H1 (cell line): ENCODE results near the gene BABAM2. TPM values are rescaled to one million over a fixed set of nuclear protein-coding genes. Genes with fewer than 3 reads are reported as not detected.

Experiments used
- CTCF ChIA-PET: fragments of 300-600 bp; sonication (Branson Sonifier 250); formaldehyde crosslinking; loops from one replicate; lab custom pipeline; 2021; ENCODE audit not compliant: partially characterized antibody; lab: Charles Lee
- POLR2A ChIA-PET: fragments of 300-600 bp; sonication (Branson Sonifier 250); formaldehyde crosslinking; loops from one replicate; lab custom pipeline; 2021; ENCODE audit warnings: inconsistent platforms; ENCODE audit not compliant: partially characterized antibody; lab: Charles Lee
- DNase-seq, 2 experiments: peaks; one replicate each; pipeline versions ENCODE4 v3.0.0 to v3.0.0-alpha.2; 2010 to 2022; ENCODE audit warnings: low spot score in 2 of 2, low read depth in 1 of 2, mixed read lengths in 1 of 2
- FAIRE-seq: peaks from 2 replicates; lab custom pipeline; 2011; peaks lifted over from hg19 to GRCh38; lab: Jason Lieb, UNC
- H2AFZ ChIP-seq: 2 replicates; pipeline ENCODE4 v1.8.1; 2012; ENCODE audit warnings: low read length, inconsistent platforms
- H2AK5ac ChIP-seq: 2 replicates; pipeline ENCODE4 v1.6.1; 2013; ENCODE audit warnings: low read depth, low read length
- H2BK120ac ChIP-seq: replicated peaks from 2 replicates; pipeline ENCODE3; 2013; ENCODE audit warnings: low read depth, low read length, inconsistent platforms
- H2BK12ac ChIP-seq: 2 replicates; pipeline ENCODE4 v1.6.1; 2013; ENCODE audit warnings: low read depth, low read length
- H2BK15ac ChIP-seq: 2 replicates; pipeline ENCODE4 v1.6.1; 2013; ENCODE audit warnings: low read length
- H2BK20ac ChIP-seq: 2 replicates; pipeline ENCODE4 v1.6.1; 2013; ENCODE audit warnings: low read length
- H2BK5ac ChIP-seq: 2 replicates; pipeline ENCODE4 v1.6.1; 2013; ENCODE audit warnings: low read depth, low read length
- H3K14ac ChIP-seq: 2 replicates; pipeline ENCODE4 v1.6.1; 2013; ENCODE audit warnings: inconsistent platforms; ENCODE audit not compliant: insufficient read length
- H3K18ac ChIP-seq: 2 replicates; pipeline ENCODE4 v1.6.1; 2013; ENCODE audit warnings: low read length; ENCODE audit errors: extremely low read depth
- H3K23ac ChIP-seq: 2 replicates; pipeline ENCODE4 v1.6.1; 2013; ENCODE audit warnings: inconsistent platforms; ENCODE audit not compliant: insufficient read length
- H3K23me2 ChIP-seq: 2 replicates; pipeline ENCODE4 v1.6.1; 2013; ENCODE audit warnings: low read depth, low read length
- H3K27ac ChIP-seq: 2 replicates; pipeline ENCODE4 v1.6.1; 2011; ENCODE audit warnings: low read depth, low read length, inconsistent platforms
- H3K27me3 ChIP-seq, 4 experiments: replicated peaks in 1 of 4; 1 replicate in 1 of 4; 2 replicates in 3 of 4; pipeline versions ENCODE4 v1.6.1 to v1.8.1; 2011 to 2013; ENCODE audit warnings: low read length in 3 of 4, mild to moderate bottlenecking in 3 of 4, inconsistent platforms in 2 of 4, mixed read lengths in 2 of 4, moderate library complexity in 1 of 4; ENCODE audit not compliant: control insufficient read depth in 3 of 4, insufficient read depth in 3 of 4; ENCODE audit errors: extremely low read depth in 1 of 4
- H3K36me3 ChIP-seq, 4 experiments: 2 replicates each; pipeline versions ENCODE4 v1.6.1 to v1.8.1; 2011 to 2013; ENCODE audit warnings: mild to moderate bottlenecking in 4 of 4, low read length in 3 of 4, moderate library complexity in 2 of 4, control low read depth in 1 of 4, inconsistent platforms in 1 of 4; ENCODE audit not compliant: insufficient read depth in 4 of 4, control insufficient read depth in 2 of 4
- H3K4ac ChIP-seq: replicated peaks from 2 replicates; pipeline ENCODE3; 2013; ENCODE audit warnings: low read length, low read depth, mixed read lengths, inconsistent platforms; ENCODE audit not compliant: insufficient read length
- H3K4me1 ChIP-seq, 4 experiments: replicated peaks in 1 of 4; 1 replicate in 1 of 4; 2 replicates in 3 of 4; pipeline versions ENCODE4 v1.6.1 to v1.8.1; 2011 to 2013; ENCODE audit warnings: low read length in 3 of 4, inconsistent platforms in 2 of 4, mixed read lengths in 1 of 4; ENCODE audit not compliant: insufficient read depth in 4 of 4, control insufficient read depth in 3 of 4
- H3K4me2 ChIP-seq, 2 experiments: 2 replicates each; pipeline versions ENCODE4 v1.6.1 to v1.8.1; 2011 to 2013; ENCODE audit warnings: low read depth in 2 of 2, low read length in 2 of 2, control low read depth in 1 of 2, inconsistent platforms in 1 of 2, mild to moderate bottlenecking in 1 of 2; ENCODE audit not compliant: insufficient read depth in 1 of 2
- H3K4me3 ChIP-seq, 4 experiments: fragments of 200-600, 300-600 bp in 1 of 4; sonication (generic), shearing (Covaris generic), sonication (Bioruptor Twin) in 1 of 4; 2 replicates each; pipeline versions ENCODE4 v1.5.1 to v1.8.1; 2011 to 2016; ENCODE audit warnings: low read length in 4 of 4, low read depth in 3 of 4, control low read depth in 2 of 4, inconsistent platforms in 2 of 4, mild to moderate bottlenecking in 2 of 4, mixed read lengths in 1 of 4, moderate library complexity in 1 of 4; ENCODE audit not compliant: insufficient read depth in 2 of 4; ENCODE audit errors: extremely low read depth in 1 of 4
- H3K56ac ChIP-seq: replicated peaks from 2 replicates; pipeline ENCODE3; 2013; ENCODE audit warnings: low read depth, mild to moderate bottlenecking, mixed read lengths, low read length, inconsistent platforms; ENCODE audit not compliant: insufficient read length
- H3K79me1 ChIP-seq: 2 replicates; pipeline ENCODE4 v1.6.1; 2013; ENCODE audit warnings: low read depth, low read length, control low read depth
- H3K79me2 ChIP-seq, 2 experiments: 2 replicates each; pipeline versions ENCODE4 v1.6.1 to v1.8.1; 2012 to 2013; ENCODE audit warnings: low read length in 2 of 2, mild to moderate bottlenecking in 2 of 2, inconsistent platforms in 1 of 2; ENCODE audit not compliant: insufficient read depth in 2 of 2, control insufficient read depth in 1 of 2
- H3K9ac ChIP-seq, 4 experiments: replicated peaks in 1 of 4; 1 replicate in 1 of 4; 2 replicates in 3 of 4; pipeline versions ENCODE4 v1.6.1 to v1.8.1; 2011 to 2013; ENCODE audit warnings: low read depth in 3 of 4, low read length in 3 of 4, control low read depth in 2 of 4, mild to moderate bottlenecking in 2 of 4, moderate library complexity in 2 of 4, inconsistent platforms in 1 of 4; ENCODE audit errors: extremely low read depth in 1 of 4
- H3K9me3 ChIP-seq, 2 experiments: 2 replicates each; pipeline versions ENCODE4 v1.6.1 to v1.8.1; 2012 to 2013; ENCODE audit warnings: mild to moderate bottlenecking in 2 of 2, moderate library complexity in 2 of 2, control low read depth in 1 of 2, inconsistent platforms in 1 of 2, low read depth in 1 of 2, low read length in 1 of 2, mixed read lengths in 1 of 2; ENCODE audit not compliant: insufficient read depth in 2 of 2
- H4K20me1 ChIP-seq, 2 experiments: replicated peaks in 1 of 2; 2 replicates each; pipeline versions ENCODE3 to v1.8.1; 2011 to 2013; ENCODE audit warnings: inconsistent platforms in 2 of 2, low read length in 2 of 2, mild to moderate bottlenecking in 1 of 2; ENCODE audit not compliant: insufficient read depth in 2 of 2, control insufficient read depth in 1 of 2
- H4K5ac ChIP-seq: 2 replicates; pipeline ENCODE4 v1.6.1; 2013; ENCODE audit warnings: low read length, low read depth, mixed read lengths, inconsistent platforms; ENCODE audit not compliant: insufficient read length
- H4K8ac ChIP-seq: 2 replicates; pipeline ENCODE4 v1.8.0; 2013; ENCODE audit warnings: mild to moderate bottlenecking, moderate library complexity, low read length, inconsistent platforms; ENCODE audit not compliant: insufficient read depth; ENCODE audit errors: extremely low read depth
- H4K91ac ChIP-seq: replicated peaks from 2 replicates; pipeline ENCODE3; 2013; ENCODE audit warnings: low read length, mixed read lengths, inconsistent platforms; ENCODE audit not compliant: insufficient read length
- E2F6 ChIP-seq: IDR thresholded peaks from 2 replicates; pipeline ENCODE4 v1.6.1; 2012; ENCODE audit warnings: inconsistent platforms
- JUN ChIP-seq: IDR thresholded peaks from 2 replicates; pipeline ENCODE4 v1.6.1; 2011; ENCODE audit warnings: low read depth, mild to moderate bottlenecking, improper control_type of control experiment, low read length
- JUND ChIP-seq: IDR thresholded peaks from 2 replicates; pipeline ENCODE4 v1.6.1; 2011; ENCODE audit warnings: mild to moderate bottlenecking, improper control_type of control experiment, low read length
- KDM1A ChIP-seq: fragments of 200-600, 300-600 bp; sonication (generic); IDR thresholded peaks from 2 replicates; pipeline ENCODE4 v1.7.1; 2016; ENCODE audit warnings: mild to moderate bottlenecking, low read length, borderline replicate concordance
- POLR2A ChIP-seq, 2 experiments: IDR thresholded peaks; 1 replicate in 1 of 2; 2 replicates in 1 of 2; pipeline ENCODE4 v1.6.1; 2011; ENCODE audit warnings: low read depth in 2 of 2, low read length in 2 of 2, mild to moderate bottlenecking in 2 of 2; ENCODE audit errors: control extremely low read depth in 1 of 2
- RXRA ChIP-seq: IDR thresholded peaks from 2 replicates; pipeline ENCODE4 v1.6.1; 2011; ENCODE audit warnings: low read depth, mild to moderate bottlenecking, low read length, moderate library complexity; ENCODE audit not compliant: insufficient read depth
- SIRT6 ChIP-seq: IDR thresholded peaks from one replicate; pipeline ENCODE4 v1.7.1; 2012; ENCODE audit warnings: low read length, inconsistent platforms
- TAF1 ChIP-seq: IDR thresholded peaks from 2 replicates; pipeline ENCODE4 v1.6.1; 2011; ENCODE audit warnings: mild to moderate bottlenecking, low read depth, low read length
- WGBS, 2 experiments: shearing (Covaris generic) in 1 of 2; methylation state at CpG; one replicate each; pipeline versions ENCODE4 v1.1.6 to v1.1.7; 2013 to 2015; ENCODE audit warnings: low lambda C conversion rate in 2 of 2, mixed read lengths in 2 of 2, inconsistent platforms in 1 of 2, low coverage in 1 of 2, missing lambda C conversion rate in 1 of 2; ENCODE audit not compliant: insufficient replicate concordance in 2 of 2, insufficient coverage in 1 of 2, insufficient read length in 1 of 2; ENCODE audit errors: extremely low coverage in 1 of 2, missing lambda C conversion rate in 1 of 2; 5-methylcytosine and 5-hydroxymethylcytosine counted together
- polyA plus RNA-seq, 7 experiments: library from polyadenylated mRNA; depleted of rRNA in 3 of 7; stranded (reverse) in 5 of 7; unstranded in 2 of 7; fragments of >200 nt in 5 of 7; fragments of 200-250 nt in 2 of 7; gene quantifications; 1 replicate in 5 of 7; 2 replicates in 1 of 7; 4 replicates in 1 of 7; pipeline versions ENCODE4 v1.2.1 to v1.2.3, GENCODE V29; 2011 to 2013; ENCODE audit warnings: missing spikeins in 2 of 7, mixed read lengths in 2 of 7
- total RNA-seq: library from RNA; stranded (reverse); fragmentation: NEBNext Ultra II Directional; extraction: Animal tissue kit (Norgen Biotek cat#: 25700); gene quantifications from 2 replicates; pipeline ENCODE4 v1.2.1, GENCODE V29; 2021
- TF ChIP-seq, protein P1 (sequence below): IDR thresholded peaks from 2 replicates; pipeline ENCODE4 v1.6.1; 2012; ENCODE audit warnings: low read length, inconsistent platforms

BABAM2 gene
- total and polyA plus RNA-seq, 2 of the 8 experiments (the other 6 are each of a cell fraction or from before 2014, with no cell fraction given): 15.8 to 20.9 TPM

DNA sequence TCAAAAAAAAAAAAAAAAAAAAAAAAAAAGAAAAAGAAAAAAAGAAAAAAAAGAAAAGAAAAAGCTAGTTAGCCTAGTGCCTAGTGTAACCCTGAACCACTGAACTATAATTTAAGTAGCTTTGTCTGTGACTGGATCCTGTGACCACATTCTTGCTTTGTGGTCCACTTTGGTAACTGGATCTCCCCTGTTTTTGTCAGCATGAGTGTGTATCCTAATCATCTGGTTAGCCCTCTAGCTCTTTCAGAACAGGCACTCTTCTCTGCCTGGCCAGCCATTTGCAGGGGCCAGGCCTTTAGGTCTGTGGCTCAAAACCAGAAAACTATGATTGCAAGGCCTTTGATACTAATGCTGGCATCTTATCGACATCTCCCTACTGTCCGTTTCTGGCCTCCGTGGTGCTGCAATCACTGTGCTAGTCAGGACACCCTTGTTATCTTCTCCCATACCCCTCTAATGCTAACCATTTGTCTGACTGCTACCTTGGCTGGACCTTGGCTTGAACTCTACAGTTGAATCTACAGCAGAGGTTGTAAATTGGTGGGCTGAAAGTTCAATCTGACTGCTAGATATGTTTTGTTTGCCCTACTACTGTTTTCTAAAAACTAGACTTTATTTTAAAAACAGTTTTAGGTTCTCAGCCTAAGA lies 40.8 kb upstream of the BABAM2 start:
- no peaks in the 10 kb centered on the region for H3K27me3 ChIP-seq
- H2AK5ac ChIP-seq: no peak overlapping the region
- no peak overlapping the region for H3K23ac ChIP-seq
- no peaks in the 10 kb centered on the region for H3K79me1 ChIP-seq
- H4K5ac ChIP-seq: no peak overlapping the region
- POLR2A ChIA-PET: no interaction called here
- no peak overlapping the region for H3K27ac ChIP-seq
- no peak for FAIRE-seq
- H3K23me2 ChIP-seq: no peaks in the 10 kb centered on the region
- no peaks in the 10 kb centered on the region for H4K20me1 ChIP-seq
- no peak overlapping the region for H2BK20ac ChIP-seq
- H4K8ac ChIP-seq: no peak overlapping the region
- no peaks in the 10 kb centered on the region for H3K79me2 ChIP-seq
- H3K4ac ChIP-seq: no peak overlapping the region
- H3K4me1 ChIP-seq: no peaks in the 10 kb centered on the region
- H2AFZ ChIP-seq: no peak overlapping the region
- no peak overlapping the region for H2BK12ac ChIP-seq
- WGBS, 2 experiments: 86% methylated on average over 3 of the region's 3 CpGs; no CpG with 5 or more reads in 1 of the 2 experiments
- no peak overlapping the region for H3K18ac ChIP-seq
- TF ChIP-seq SIRT6 (no peak), TAF1 (no peak), RXRA (no peak), JUND (no peak), E2F6 (no peak), POLR2A (IDR thresholded peaks at IDR 0.05; ENCODE audit: control extremely low read depth in 1 of 2, low read depth in 2 of 2, low read length in 2 of 2) (no peak), KDM1A (no peak), JUN (no peak)
- TF ChIP-seq, protein P1, sequence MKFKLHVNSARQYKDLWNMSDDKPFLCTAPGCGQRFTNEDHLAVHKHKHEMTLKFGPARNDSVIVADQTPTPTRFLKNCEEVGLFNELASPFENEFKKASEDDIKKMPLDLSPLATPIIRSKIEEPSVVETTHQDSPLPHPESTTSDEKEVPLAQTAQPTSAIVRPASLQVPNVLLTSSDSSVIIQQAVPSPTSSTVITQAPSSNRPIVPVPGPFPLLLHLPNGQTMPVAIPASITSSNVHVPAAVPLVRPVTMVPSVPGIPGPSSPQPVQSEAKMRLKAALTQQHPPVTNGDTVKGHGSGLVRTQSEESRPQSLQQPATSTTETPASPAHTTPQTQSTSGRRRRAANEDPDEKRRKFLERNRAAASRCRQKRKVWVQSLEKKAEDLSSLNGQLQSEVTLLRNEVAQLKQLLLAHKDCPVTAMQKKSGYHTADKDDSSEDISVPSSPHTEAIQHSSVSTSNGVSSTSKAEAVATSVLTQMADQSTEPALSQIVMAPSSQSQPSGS: no peak
- TF ChIP-seq, all 59 proteins: peak for 0
- H2BK15ac ChIP-seq: no peak overlapping the region
- no peak overlapping the region for H4K91ac ChIP-seq
- no peak overlapping the region for H3K9ac ChIP-seq
- CTCF ChIA-PET: interaction anchor here (1.1 kb wide), 1 partner anchor 534 kb away, joined by 4 read pairs; no protein-coding TSS in a partner anchor
- H2BK5ac ChIP-seq: no peak overlapping the region
- no peaks in the 10 kb centered on the region for H3K36me3 ChIP-seq
- H3K4me3 ChIP-seq: no peak overlapping the region
- no peak overlapping the region for H2BK120ac ChIP-seq
- no peak overlapping the region for H3K14ac ChIP-seq
- H3K9me3 ChIP-seq: 0 out of 4 replicates have a peak, but pooled peaks cover 0 to 4% of the 10 kb centered on the region in 2 experiments
- no peak for DNase-seq
- no peak overlapping the region for H3K56ac ChIP-seq
- no peak overlapping the region for H3K4me2 ChIP-seq
